ENCODE results near the gene C22orf31.

DNA sequence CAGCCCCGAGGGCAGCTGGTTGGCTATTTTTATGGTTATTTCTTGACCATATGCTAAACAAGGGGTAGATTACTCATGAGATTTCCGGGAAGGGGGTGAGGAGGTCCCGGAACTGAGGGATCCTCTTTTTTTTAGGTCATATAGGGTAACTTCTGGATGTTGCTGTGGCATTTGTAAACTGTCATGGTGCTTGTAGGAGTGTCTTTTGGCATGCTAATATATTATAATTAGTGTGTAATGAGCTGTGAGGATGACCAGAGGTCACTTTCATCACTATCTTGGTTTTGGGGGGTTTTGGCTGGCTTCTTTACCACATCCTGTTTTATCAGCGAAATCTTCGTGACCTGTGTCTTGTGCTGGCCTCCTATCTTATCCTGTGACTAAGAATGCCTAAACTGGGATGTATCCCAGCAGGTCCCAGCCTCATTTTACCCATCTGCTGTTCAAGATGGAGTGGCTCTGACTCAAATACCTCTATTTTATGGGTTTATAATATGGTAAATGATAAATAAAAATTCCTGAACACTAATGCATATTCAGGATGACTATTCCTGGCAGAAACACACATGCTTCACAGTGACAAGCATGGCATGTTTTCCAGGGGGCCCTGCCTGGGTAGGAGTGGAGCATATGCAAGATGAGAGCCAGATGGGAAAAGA, 22.4 kb upstream of the C22orf31 start:
- TF ChIP-seq, protein P1, sequence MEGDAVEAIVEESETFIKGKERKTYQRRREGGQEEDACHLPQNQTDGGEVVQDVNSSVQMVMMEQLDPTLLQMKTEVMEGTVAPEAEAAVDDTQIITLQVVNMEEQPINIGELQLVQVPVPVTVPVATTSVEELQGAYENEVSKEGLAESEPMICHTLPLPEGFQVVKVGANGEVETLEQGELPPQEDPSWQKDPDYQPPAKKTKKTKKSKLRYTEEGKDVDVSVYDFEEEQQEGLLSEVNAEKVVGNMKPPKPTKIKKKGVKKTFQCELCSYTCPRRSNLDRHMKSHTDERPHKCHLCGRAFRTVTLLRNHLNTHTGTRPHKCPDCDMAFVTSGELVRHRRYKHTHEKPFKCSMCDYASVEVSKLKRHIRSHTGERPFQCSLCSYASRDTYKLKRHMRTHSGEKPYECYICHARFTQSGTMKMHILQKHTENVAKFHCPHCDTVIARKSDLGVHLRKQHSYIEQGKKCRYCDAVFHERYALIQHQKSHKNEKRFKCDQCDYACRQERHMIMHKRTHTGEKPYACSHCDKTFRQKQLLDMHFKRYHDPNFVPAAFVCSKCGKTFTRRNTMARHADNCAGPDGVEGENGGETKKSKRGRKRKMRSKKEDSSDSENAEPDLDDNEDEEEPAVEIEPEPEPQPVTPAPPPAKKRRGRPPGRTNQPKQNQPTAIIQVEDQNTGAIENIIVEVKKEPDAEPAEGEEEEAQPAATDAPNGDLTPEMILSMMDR (IDR thresholded peaks at IDR 0.05): no peak
- no peak for TF ChIP-seq POLR2A (IDR thresholded peaks at IDR 0.05)
